WTC11 (cell line): ENCODE measurements around the gene ZBTB24.

Experiments
- FOXK1 ChIP-seq: sonication (generic); formaldehyde crosslinking; IDR thresholded peaks from 2 replicates; pipeline ENCODE4 v1.8.0; 2022; ENCODE audit warnings: mild to moderate bottlenecking, moderate library complexity, missing genetic modification reagents
- SP1 ChIP-seq: sonication (generic); formaldehyde crosslinking; conservative IDR thresholded peaks from 2 replicates; pipeline ENCODE4 v1.8.1; 2022; ENCODE audit warnings: missing genetic modification reagents
- TCF7 ChIP-seq: sonication (generic); formaldehyde crosslinking; IDR thresholded peaks from 2 replicates; pipeline ENCODE4 v1.8.0; 2022; ENCODE audit warnings: mild to moderate bottlenecking, low read depth, missing genetic modification reagents, moderate library complexity
- TP53 ChIP-seq: sonication (generic); formaldehyde crosslinking; IDR thresholded peaks from 2 replicates; pipeline ENCODE4 v1.8.1; 2023; ENCODE audit warnings: mild to moderate bottlenecking, missing genetic modification reagents
- ZNF138 ChIP-seq: sonication (generic); formaldehyde crosslinking; conservative IDR thresholded peaks from 2 replicates; pipeline ENCODE4 v1.8.1; 2022; ENCODE audit warnings: mild to moderate bottlenecking, moderate library complexity, missing genetic modification reagents
- ZNF671 ChIP-seq: fragments of 250-450 bp; sonication (Bioruptor Pico); IDR thresholded peaks from 2 replicates; pipeline ENCODE4 v1.8.0; 2021; ENCODE audit warnings: mild to moderate bottlenecking
- TF ChIP-seq, protein P1 (sequence below): fragments of 200-600 bp; IDR thresholded peaks from 2 replicates; pipeline ENCODE4 v1.8.0; 2022; ENCODE audit warnings: antibody characterized with exemption
- TF ChIP-seq, protein P2 (sequence below): sonication (generic); formaldehyde crosslinking; IDR thresholded peaks from 2 replicates; pipeline ENCODE4 v1.8.0; 2022; ENCODE audit warnings: mild to moderate bottlenecking, missing genetic modification reagents
- TF ChIP-seq, protein P3 (sequence below): sonication (generic); formaldehyde crosslinking; IDR thresholded peaks from 2 replicates; pipeline ENCODE4 v1.8.1; 2022; ENCODE audit warnings: low read depth, missing genetic modification reagents, borderline replicate concordance
- TF ChIP-seq, protein P4 (sequence below): sonication (generic); formaldehyde crosslinking; IDR thresholded peaks from 2 replicates; pipeline ENCODE4 v1.8.0; 2022; ENCODE audit warnings: mild to moderate bottlenecking, missing genetic modification reagents

DNA sequence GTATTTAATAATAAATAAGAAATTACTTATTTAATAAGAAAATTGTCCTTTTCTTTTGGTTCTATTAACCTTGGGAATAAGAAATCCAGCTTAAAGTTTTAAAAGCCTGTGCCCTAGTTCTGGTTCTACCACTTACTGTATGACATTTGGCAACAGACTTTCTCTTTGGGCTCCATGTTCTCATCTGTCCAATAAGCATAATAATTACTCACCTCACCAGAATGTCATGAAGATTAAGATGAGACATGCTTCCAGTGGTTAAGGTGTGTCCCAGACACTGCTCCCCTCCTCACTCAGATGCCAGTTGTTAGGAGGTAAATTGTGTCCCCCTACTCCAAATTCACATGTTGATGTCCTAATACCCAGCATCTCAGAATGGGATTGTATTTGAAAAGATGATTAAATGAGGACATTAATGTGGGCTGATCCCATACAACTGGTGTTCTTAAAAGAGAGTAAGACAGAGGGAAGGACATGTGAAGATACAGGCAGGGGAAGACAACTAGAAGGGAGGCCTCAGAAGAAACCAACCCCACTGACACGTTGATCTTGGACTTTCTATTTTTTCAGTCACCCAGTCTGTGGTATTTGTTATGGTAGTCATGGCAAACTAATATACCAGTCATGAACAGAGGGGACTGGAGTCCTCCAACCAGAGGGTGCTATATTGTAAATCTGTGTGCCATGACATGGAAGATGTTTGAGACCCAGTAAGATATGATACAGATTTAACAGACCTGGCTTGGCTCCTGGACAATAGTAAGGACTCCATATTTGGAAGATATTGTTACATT lies 21.1 kb downstream of the ZBTB24 start:
- TF ChIP-seq, protein P1, sequence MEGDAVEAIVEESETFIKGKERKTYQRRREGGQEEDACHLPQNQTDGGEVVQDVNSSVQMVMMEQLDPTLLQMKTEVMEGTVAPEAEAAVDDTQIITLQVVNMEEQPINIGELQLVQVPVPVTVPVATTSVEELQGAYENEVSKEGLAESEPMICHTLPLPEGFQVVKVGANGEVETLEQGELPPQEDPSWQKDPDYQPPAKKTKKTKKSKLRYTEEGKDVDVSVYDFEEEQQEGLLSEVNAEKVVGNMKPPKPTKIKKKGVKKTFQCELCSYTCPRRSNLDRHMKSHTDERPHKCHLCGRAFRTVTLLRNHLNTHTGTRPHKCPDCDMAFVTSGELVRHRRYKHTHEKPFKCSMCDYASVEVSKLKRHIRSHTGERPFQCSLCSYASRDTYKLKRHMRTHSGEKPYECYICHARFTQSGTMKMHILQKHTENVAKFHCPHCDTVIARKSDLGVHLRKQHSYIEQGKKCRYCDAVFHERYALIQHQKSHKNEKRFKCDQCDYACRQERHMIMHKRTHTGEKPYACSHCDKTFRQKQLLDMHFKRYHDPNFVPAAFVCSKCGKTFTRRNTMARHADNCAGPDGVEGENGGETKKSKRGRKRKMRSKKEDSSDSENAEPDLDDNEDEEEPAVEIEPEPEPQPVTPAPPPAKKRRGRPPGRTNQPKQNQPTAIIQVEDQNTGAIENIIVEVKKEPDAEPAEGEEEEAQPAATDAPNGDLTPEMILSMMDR: no peak
- no peak for TF ChIP-seq TP53 (CRISPR knock-in tag)
- TF ChIP-seq FOXK1 (CRISPR knock-in tag): no peak
- no peak for TF ChIP-seq ZNF671 (CRISPR knock-in tag)
- TF ChIP-seq, protein P2, sequence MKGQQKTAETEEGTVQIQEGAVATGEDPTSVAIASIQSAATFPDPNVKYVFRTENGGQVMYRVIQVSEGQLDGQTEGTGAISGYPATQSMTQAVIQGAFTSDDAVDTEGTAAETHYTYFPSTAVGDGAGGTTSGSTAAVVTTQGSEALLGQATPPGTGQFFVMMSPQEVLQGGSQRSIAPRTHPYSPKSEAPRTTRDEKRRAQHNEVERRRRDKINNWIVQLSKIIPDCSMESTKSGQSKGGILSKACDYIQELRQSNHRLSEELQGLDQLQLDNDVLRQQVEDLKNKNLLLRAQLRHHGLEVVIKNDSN (CRISPR knock-in tag): no peak
- no peak for TF ChIP-seq ZNF138 (CRISPR knock-in tag)
- TF ChIP-seq, protein P3, sequence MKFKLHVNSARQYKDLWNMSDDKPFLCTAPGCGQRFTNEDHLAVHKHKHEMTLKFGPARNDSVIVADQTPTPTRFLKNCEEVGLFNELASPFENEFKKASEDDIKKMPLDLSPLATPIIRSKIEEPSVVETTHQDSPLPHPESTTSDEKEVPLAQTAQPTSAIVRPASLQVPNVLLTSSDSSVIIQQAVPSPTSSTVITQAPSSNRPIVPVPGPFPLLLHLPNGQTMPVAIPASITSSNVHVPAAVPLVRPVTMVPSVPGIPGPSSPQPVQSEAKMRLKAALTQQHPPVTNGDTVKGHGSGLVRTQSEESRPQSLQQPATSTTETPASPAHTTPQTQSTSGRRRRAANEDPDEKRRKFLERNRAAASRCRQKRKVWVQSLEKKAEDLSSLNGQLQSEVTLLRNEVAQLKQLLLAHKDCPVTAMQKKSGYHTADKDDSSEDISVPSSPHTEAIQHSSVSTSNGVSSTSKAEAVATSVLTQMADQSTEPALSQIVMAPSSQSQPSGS (CRISPR knock-in tag): no peak
- TF ChIP-seq, protein P4, sequence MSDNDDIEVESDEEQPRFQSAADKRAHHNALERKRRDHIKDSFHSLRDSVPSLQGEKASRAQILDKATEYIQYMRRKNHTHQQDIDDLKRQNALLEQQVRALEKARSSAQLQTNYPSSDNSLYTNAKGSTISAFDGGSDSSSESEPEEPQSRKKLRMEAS: no peak
- no peak for TF ChIP-seq TCF7 (CRISPR knock-in tag)
- no peak for TF ChIP-seq SP1 (CRISPR knock-in tag)
